Measurements from ENCODE around the gene GGA2. TPM values are rescaled to one million over a fixed set of nuclear protein-coding genes. Genes with fewer than 3 reads are reported as not detected.

GGA2 gene, protein sequence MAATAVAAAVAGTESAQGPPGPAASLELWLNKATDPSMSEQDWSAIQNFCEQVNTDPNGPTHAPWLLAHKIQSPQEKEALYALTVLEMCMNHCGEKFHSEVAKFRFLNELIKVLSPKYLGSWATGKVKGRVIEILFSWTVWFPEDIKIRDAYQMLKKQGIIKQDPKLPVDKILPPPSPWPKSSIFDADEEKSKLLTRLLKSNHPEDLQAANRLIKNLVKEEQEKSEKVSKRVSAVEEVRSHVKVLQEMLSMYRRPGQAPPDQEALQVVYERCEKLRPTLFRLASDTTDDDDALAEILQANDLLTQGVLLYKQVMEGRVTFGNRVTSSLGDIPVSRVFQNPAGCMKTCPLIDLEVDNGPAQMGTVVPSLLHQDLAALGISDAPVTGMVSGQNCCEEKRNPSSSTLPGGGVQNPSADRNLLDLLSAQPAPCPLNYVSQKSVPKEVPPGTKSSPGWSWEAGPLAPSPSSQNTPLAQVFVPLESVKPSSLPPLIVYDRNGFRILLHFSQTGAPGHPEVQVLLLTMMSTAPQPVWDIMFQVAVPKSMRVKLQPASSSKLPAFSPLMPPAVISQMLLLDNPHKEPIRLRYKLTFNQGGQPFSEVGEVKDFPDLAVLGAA
- total RNA-seq: 12.4 and 21.6 TPM in 2 replicates

DNA sequence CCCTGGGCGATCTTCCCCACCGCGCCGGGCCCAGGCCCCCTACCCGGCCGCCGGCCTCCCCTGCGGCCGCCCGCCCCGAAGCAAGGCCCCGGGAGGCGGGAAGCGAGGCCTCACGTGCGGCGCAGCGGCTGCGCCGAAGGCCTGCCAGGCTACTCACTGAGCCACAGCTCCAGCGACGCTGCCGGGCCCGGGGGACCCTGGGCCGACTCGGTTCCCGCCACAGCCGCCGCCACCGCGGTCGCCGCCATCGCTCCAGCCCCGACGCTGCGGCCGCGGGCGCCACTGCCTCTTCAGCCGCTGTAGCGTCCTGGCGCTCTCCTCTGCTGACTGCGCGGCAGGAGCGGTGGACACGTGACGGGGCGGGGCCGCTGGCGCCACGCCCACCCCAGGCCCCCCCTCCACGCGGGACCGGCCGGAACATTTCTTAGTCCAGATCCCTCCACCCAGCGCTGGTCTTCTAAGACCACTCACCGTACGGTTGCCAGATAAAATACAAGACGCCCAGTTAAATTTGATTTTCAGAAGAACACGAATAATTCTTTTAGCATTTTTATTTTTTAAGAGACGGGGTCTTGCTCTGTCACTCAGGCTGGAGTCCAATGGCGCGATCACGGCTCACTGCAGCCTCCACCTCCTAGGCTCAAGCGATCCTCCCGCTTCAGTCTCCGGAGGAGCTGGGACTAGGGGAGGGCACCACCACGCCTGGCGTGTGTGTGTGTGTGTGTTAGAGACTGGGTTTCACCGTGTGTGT is at the start of gene GGA2:
Gene GGA2 (minus strand): TSS at position 331 of the 751 bp plus-strand sequence. CDS start 83 bp downstream, at position 248.

DNA sequence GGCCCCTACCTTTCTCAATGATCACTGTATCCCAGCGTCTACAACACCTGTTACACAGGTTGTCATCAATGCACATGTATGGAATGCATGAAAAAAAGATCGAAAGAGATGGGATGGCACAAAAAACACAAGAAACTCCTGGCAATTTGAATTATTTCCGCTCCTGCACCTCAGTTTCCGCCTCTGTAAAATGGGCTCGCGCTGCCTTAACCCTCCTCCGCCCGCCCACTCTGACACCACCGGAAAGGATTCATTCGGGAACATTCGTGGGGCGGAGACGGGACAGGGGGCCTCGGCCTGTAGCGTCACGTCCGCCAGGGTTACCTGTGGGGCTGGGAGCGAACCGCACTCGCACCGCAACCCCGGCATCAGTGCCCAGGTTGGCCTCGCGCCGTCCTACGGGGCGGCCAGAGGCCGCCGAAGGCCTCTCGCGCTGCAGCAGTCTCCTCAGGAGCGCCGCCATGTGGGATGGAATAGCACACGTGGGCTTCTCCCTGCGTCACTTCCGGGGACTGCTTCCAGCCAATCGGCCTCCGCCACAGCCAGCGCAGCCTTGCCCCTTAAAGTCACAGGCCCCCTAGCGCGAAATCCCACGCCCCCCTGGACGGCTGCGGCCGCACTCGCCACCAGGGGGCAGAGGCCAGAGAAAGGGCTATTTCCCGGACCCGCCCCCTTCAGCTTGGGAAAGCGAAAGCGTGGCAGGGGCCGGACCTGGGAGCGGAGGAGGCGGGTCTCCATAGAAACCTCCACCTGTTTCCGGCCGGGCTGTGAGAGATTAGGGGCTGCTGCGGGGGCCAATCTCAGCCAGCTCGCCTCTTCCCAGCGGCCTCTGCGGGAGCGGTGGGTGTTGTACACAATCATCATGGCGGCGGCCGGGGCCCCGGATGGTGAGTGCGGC is 46.8 kb upstream of the GGA2 start, which contains the start of the genes EARS2 and UBFD1:
Gene EARS2 (minus strand): TSS at position 470 of the 898 bp plus-strand sequence. CDS start 7 bp downstream, at position 463.
Gene UBFD1 (plus strand): TSS at position 847 of the 898 bp plus-strand sequence. CDS start 16 bp downstream, at position 863.

DNA sequence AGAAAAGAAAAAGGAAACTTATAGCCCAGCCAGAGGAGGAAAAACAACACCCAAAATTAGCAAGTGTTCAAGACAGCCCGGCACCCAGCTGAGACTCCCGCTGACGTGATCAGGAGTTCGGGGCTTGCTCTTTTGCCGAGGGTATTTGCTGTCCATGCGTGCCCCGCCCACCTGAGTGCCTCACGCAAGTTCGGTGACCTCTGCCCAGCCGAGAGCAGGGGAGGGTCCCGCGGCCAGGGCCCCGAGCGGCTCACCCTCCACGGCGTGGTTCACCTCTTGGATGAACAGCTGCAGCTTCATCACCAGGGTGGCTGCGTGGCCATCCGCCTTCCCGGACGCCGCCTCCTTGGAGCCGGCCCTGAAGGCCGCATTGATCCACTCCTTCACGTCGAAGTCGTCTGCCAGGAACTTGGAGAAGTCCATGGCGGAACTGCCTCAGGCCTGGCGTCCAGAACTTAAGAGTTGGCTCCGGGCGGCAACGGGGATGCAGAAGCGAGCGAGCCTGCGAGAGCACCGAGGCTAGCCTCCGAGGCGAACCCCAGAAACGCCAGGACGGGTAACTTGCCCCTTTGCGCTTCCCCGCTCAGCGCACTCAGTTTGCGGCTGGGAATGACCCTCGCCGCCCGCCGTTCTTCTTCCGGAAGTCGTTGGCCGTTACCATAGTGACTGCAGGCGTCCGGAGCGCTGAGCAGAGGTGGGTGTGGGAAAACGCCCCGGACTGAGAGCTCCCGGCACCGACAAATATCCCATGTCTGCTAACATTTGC is 57.5 kb downstream of the GGA2 start, which contains the start of gene COG7:
Gene COG7 (minus strand): TSS at position 618 of the 766 bp plus-strand sequence. CDS start 195 bp downstream, at position 423.

Other genes with a start within 250 kb of the GGA2 start
- gene SCNN1B, start 208.2 kb downstream of the GGA2 start, total RNA-seq: 2.7 and 4.8 TPM in 2 replicates
- gene COG7, start 57.3 kb downstream of the GGA2 start, total RNA-seq: 6.8 and 10.2 TPM in 2 replicates
- 33.3 and 51.0 TPM in 2 replicates for gene EARS2, start 46.9 kb upstream of the GGA2 start, total RNA-seq
- gene UBFD1, start 47.2 kb upstream of the GGA2 start, total RNA-seq: 84.5 and 106 TPM in 2 replicates
- 173 and 197 TPM in 2 replicates for gene NDUFAB1, start 85.8 kb upstream of the GGA2 start, total RNA-seq
- 11.8 and 12.2 TPM in 2 replicates for gene PALB2, start 130.8 kb upstream of the GGA2 start, total RNA-seq
- 47.9 and 48.0 TPM in 2 replicates for gene DCTN5, start 131.0 kb upstream of the GGA2 start, total RNA-seq
- gene PLK1, start 168.4 kb upstream of the GGA2 start, total RNA-seq: 53.6 and 57.6 TPM in 2 replicates
- gene ERN2, start 202.7 kb upstream of the GGA2 start, total RNA-seq: 0.28 and 0.49 TPM in 2 replicates
- 0.37 and 0.85 TPM in 2 replicates for gene CHP2, start 244.5 kb upstream of the GGA2 start, total RNA-seq